GM23338 (cell line): Measurements from ENCODE around the gene RADIL. TPM values are rescaled to one million over a fixed set of nuclear protein-coding genes. Genes with fewer than 3 reads are reported as not detected.

Experiments
- ATAC-seq: fragments of 200-7000 bp; cut with Tn5 transposase; 3 replicates; pipeline ENCODE4 v1.9.1; 2020
- DNase-seq: peaks from one replicate; pipeline ENCODE4 v3.0.0-alpha.2; 2015; ENCODE audit warnings: low spot score
- H2AFZ ChIP-seq: fragments of 200-600 bp; sonication (generic); 2 replicates; pipeline ENCODE4 v1.8.0; 2016; ENCODE audit warnings: antibody characterized with exemption, mild to moderate bottlenecking, moderate library complexity
- H3F3A ChIP-seq: fragments of 200-600 bp; sonication (generic); replicated peaks from 2 replicates; pipeline ENCODE4 v1.8.0; 2017; ENCODE audit warnings: antibody characterized with exemption, mixed run types, low read depth
- H3K27ac ChIP-seq: fragments of 200-600 bp; sonication (generic); 2 replicates; pipeline ENCODE4 v1.6.1; 2016; ENCODE audit warnings: low read depth
- H3K27me3 ChIP-seq: fragments of 200-600 bp; sonication (generic); 2 replicates; pipeline ENCODE4 v1.8.0; 2016; ENCODE audit warnings: mild to moderate bottlenecking, mixed run types, moderate library complexity; ENCODE audit not compliant: insufficient read depth
- H3K36me3 ChIP-seq: fragments of 200-600 bp; sonication (generic); 2 replicates; pipeline ENCODE4 v1.8.0; 2016; ENCODE audit warnings: mild to moderate bottlenecking; ENCODE audit not compliant: insufficient read depth
- H3K4me1 ChIP-seq: fragments of 200-600 bp; sonication (generic); 2 replicates; pipeline ENCODE4 v1.8.0; 2016; ENCODE audit warnings: mild to moderate bottlenecking, moderate library complexity; ENCODE audit not compliant: insufficient read depth
- H3K4me2 ChIP-seq: fragments of 200-600 bp; sonication (generic); 2 replicates; pipeline ENCODE4 v1.7.1; 2017; ENCODE audit warnings: mixed run types
- H3K4me3 ChIP-seq: fragments of 200-600 bp; sonication (generic); 2 replicates; pipeline ENCODE4 v1.6.1; 2016; ENCODE audit warnings: mixed run types
- H3K79me2 ChIP-seq: fragments of 200-600 bp; sonication (generic); replicated peaks from 2 replicates; pipeline ENCODE4 v1.8.0; 2017; ENCODE audit warnings: mild to moderate bottlenecking; ENCODE audit not compliant: insufficient read depth
- H3K9me2 ChIP-seq: fragments of 200-600 bp; sonication (generic); 2 replicates; pipeline ENCODE4 v1.8.0; 2017; ENCODE audit not compliant: insufficient read depth
- H4K20me1 ChIP-seq: fragments of 200-600 bp; sonication (generic); replicated peaks from 2 replicates; pipeline ENCODE4 v1.8.0; 2017; ENCODE audit warnings: mild to moderate bottlenecking; ENCODE audit not compliant: insufficient read depth
- H3K27ac Mint-ChIP-seq: 2 replicates; pipeline ENCODE4 v1.8.0; 2020; ENCODE audit warnings: inconsistent platforms, mild to moderate bottlenecking, moderate library complexity, mixed read lengths
- H3K27me3 Mint-ChIP-seq: 3 replicates; pipeline ENCODE4 v1.8.0; 2022; ENCODE audit warnings: low read depth, mild to moderate bottlenecking, moderate library complexity, mixed read lengths, inconsistent platforms; ENCODE audit not compliant: insufficient read depth, poor library complexity
- H3K36me3 Mint-ChIP-seq: 3 replicates; pipeline ENCODE4 v1.8.0; 2021; ENCODE audit warnings: low read depth, mild to moderate bottlenecking, inconsistent platforms, moderate library complexity, mixed read lengths
- H3K4me1 Mint-ChIP-seq: 3 replicates; pipeline ENCODE4 v1.8.0; 2020; ENCODE audit warnings: mild to moderate bottlenecking, inconsistent platforms, mixed read lengths
- H3K4me3 Mint-ChIP-seq: 3 replicates; pipeline ENCODE4 v1.8.0; 2021; ENCODE audit warnings: moderate library complexity, mild to moderate bottlenecking, inconsistent platforms, mixed read lengths
- H3K9me3 Mint-ChIP-seq: 3 replicates; pipeline ENCODE4 v1.8.0; 2020; ENCODE audit warnings: moderate library complexity, mild to moderate bottlenecking, inconsistent platforms, mixed read lengths
- CTCF ChIP-seq, 2 experiments: fragments of 200-600 bp in 1 of 2; sonication (generic) in 1 of 2; conservative IDR thresholded peaks; 2 replicates each; pipeline versions ENCODE4 v1.5.1 to v1.6.1; 2016 to 2017; ENCODE audit warnings: antibody characterized with exemption in 2 of 2, low read depth in 2 of 2, mild to moderate bottlenecking in 2 of 2, moderate library complexity in 1 of 2
- EZH2 ChIP-seq: fragments of 200-600 bp; sonication (generic); IDR thresholded peaks from one replicate; pipeline ENCODE4 v1.8.0; 2017; ENCODE audit warnings: antibody characterized with exemption, mild to moderate bottlenecking, low read depth; ENCODE audit not compliant: unreplicated experiment
- EZH2phosphoT487 ChIP-seq: fragments of 200-600 bp; sonication (generic); IDR thresholded peaks from one replicate; pipeline ENCODE4 v1.8.1; 2018; ENCODE audit warnings: antibody characterized with exemption; ENCODE audit not compliant: unreplicated experiment
- JUNB ChIP-seq: IDR thresholded peaks from one replicate; pipeline ENCODE4 v1.6.1; 2016; ENCODE audit warnings: antibody characterized with exemption; ENCODE audit not compliant: unreplicated experiment
- STAT1 ChIP-seq: IDR thresholded peaks from one replicate; pipeline ENCODE4 v1.6.1; 2016; ENCODE audit warnings: antibody characterized with exemption; ENCODE audit not compliant: unreplicated experiment
- ZNF331 ChIP-seq: fragments of 250-450 bp; sonication (Bioruptor Pico); IDR thresholded peaks from 2 replicates; pipeline ENCODE4 v1.5.0; 2020; ENCODE audit warnings: low read depth, mild to moderate bottlenecking, moderate library complexity
- polyA plus RNA-seq: library from polyadenylated mRNA; unstranded; fragments of >200 nt; fragmentation: Nextera tagmentation; extraction: Ambion mirVana; gene quantifications from 2 replicates; pipeline ENCODE4 v1.2.1, GENCODE V29; 2016
- total RNA-seq: library from RNA; depleted of rRNA; stranded (reverse); fragments of >200 nt; shearing (Covaris generic); gene quantifications from 2 replicates; pipeline ENCODE4 v1.2.3, GENCODE V29; 2014
- TF ChIP-seq, protein P1 (sequence below): IDR thresholded peaks from one replicate; pipeline ENCODE4 v1.6.1; 2018; ENCODE audit warnings: antibody characterized with exemption; ENCODE audit not compliant: unreplicated experiment

Gene RADIL
- total and polyA plus RNA-seq, 2 experiments from 2014 or later, result 4.3 to 9.8 TPM

GRCh38 chr7:4768597-4769569, 114.6 kb downstream of the RADIL start:
- ATAC-seq (no peak), DNase-seq (no peak)
- Histone ChIP-seq H3K9me2 (no peaks in the 10 kb centered on the region), H3K27ac (no peak overlapping the region), H3K79me2 (no peaks in the 10 kb centered on the region), H3K4me3 (no peak overlapping the region), H3K4me1 (no peaks in the 10 kb centered on the region), H3F3A (no peaks in the 10 kb centered on the region), H2AFZ (no peak overlapping the region), H3K27me3 (no peaks in the 10 kb centered on the region), H3K36me3 (no peaks in the 10 kb centered on the region), H3K4me2 (no peak overlapping the region), H4K20me1 (no peaks in the 10 kb centered on the region; the same call in 1 of the 2 replicates)
- no peaks in the 10 kb centered on the region for H3K4me1 Mint-ChIP-seq
- no peak for TF ChIP-seq STAT1
- no peak for TF ChIP-seq JUNB
- TF ChIP-seq, protein P1, sequence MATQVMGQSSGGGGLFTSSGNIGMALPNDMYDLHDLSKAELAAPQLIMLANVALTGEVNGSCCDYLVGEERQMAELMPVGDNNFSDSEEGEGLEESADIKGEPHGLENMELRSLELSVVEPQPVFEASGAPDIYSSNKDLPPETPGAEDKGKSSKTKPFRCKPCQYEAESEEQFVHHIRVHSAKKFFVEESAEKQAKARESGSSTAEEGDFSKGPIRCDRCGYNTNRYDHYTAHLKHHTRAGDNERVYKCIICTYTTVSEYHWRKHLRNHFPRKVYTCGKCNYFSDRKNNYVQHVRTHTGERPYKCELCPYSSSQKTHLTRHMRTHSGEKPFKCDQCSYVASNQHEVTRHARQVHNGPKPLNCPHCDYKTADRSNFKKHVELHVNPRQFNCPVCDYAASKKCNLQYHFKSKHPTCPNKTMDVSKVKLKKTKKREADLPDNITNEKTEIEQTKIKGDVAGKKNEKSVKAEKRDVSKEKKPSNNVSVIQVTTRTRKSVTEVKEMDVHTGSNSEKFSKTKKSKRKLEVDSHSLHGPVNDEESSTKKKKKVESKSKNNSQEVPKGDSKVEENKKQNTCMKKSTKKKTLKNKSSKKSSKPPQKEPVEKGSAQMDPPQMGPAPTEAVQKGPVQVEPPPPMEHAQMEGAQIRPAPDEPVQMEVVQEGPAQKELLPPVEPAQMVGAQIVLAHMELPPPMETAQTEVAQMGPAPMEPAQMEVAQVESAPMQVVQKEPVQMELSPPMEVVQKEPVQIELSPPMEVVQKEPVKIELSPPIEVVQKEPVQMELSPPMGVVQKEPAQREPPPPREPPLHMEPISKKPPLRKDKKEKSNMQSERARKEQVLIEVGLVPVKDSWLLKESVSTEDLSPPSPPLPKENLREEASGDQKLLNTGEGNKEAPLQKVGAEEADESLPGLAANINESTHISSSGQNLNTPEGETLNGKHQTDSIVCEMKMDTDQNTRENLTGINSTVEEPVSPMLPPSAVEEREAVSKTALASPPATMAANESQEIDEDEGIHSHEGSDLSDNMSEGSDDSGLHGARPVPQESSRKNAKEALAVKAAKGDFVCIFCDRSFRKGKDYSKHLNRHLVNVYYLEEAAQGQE, result no peak
- H3K36me3 Mint-ChIP-seq, result no peaks in the 10 kb centered on the region; the same call in 2 of the 3 replicates
- peaks cover 9% of the 10 kb centered on the region for H3K27me3 Mint-ChIP-seq
- H3K27ac Mint-ChIP-seq, result no peak overlapping the region
- H3K4me3 Mint-ChIP-seq, result no peak overlapping the region
- H3K9me3 Mint-ChIP-seq, result no peaks in the 10 kb centered on the region; the same call in 2 of the 3 replicates

DNA sequence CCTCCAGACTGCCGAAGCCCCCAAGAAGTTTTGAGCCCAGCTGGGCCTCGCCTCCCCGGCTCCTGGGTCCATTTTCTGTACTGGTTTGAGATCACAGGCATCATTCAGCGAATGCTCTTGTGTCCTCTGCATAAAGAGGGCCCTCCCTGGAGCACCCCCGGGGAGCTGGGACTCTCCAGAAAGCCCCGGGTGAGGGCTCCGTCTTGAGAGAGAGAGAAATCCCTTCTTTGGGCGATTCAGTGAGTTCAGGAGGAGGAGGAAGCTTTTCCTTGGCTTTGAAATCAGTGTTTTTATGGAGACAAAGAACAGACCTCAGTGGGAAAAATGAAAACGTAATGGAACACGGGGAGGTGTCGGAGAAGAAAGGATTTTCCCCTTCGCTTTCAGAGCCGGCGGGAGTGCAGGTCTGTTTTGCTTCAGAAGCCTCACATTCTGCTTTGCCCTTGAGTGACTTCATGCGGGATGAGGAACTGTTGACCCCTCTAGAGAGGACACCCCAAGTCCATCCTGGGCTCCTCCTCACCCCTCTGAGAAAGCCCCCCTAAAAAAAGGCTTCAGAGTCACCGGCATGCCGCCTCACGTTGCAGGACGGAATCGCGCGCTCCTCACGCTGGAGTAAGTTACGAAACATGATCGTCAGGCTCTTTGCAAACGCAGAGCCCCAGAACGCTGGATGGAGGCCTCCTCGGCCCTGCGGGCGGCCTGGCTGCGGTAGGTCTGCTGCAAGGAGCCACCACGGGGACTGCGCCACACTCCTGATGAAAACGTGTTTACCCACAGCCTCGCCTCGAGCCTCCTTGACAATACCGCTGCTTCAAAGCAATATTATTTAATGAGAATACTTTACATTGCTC, 116.6 kb downstream of the RADIL start:
- Histone ChIP-seq H3K36me3 (no peaks in the 10 kb centered on the region; the same call in 1 of the 2 replicates), H3K4me1 (no peaks in the 10 kb centered on the region), H4K20me1 (no peaks in the 10 kb centered on the region; the same call in 1 of the 2 replicates), H3F3A (no peaks in the 10 kb centered on the region), H3K4me3 (no peak overlapping the region), H2AFZ (no peak overlapping the region), H3K9me2 (no peaks in the 10 kb centered on the region), H3K27me3 (no peaks in the 10 kb centered on the region), H3K4me2 (no peak overlapping the region), H3K79me2 (no peaks in the 10 kb centered on the region), H3K27ac (no peak overlapping the region)
- H3K4me1 Mint-ChIP-seq, result no peaks in the 10 kb centered on the region
- DNase-seq (no peak), ATAC-seq (no peak)
- H3K27ac Mint-ChIP-seq, result no peak overlapping the region
- H3K9me3 Mint-ChIP-seq, result no peaks in the 10 kb centered on the region; the same call in 2 of the 3 replicates
- no peak overlapping the region for H3K4me3 Mint-ChIP-seq
- H3K27me3 Mint-ChIP-seq, result peaks cover 7% of the 10 kb centered on the region
- H3K36me3 Mint-ChIP-seq, result peaks cover 5% of the 10 kb centered on the region; the same call in 2 of the 3 replicates
- no peak for TF ChIP-seq CTCF (conservative IDR thresholded peaks at IDR 0.05; ENCODE audit: low read depth in 2 of 2)
- no peak for TF ChIP-seq EZH2phosphoT487
- no peak for TF ChIP-seq EZH2
- no peak for TF ChIP-seq ZNF331 (CRISPR knock-in tag)
